ENCODE results near the gene LIN7C. TPM values are rescaled to one million over a fixed set of nuclear protein-coding genes. Genes with fewer than 3 reads are reported as not detected.

LIN7C gene
- total and polyA plus RNA-seq, 9 of the 15 experiments (the other 6 are each of a cell fraction or from before 2014, with no cell fraction given), result 10.8 to 52.7 (median 21.5) TPM

GRCh38 chr11:27496461-27496860, 10.1 kb downstream of the LIN7C start:
- ChIA-PET POLR2A (interaction anchor here (1.3 to 1.5 kb wide), 2 partner anchors 21 to 301 kb away, joined by 3 to 4 read pairs; no protein-coding TSS in a partner anchor), CTCF (ENCODE audit: low intra/inter-chr PET ratio) (interaction anchor here (2.0 kb wide), 1 partner anchor 312 kb away, joined by 11 read pairs; no protein-coding TSS in a partner anchor)

More at GRCh38 chr11:27496461-27496860, 10.1 kb downstream of the LIN7C start:
- ATAC-seq (no peak), DNase-seq (ENCODE audit: extremely low read depth in 1 of 4, low spot score in 3 of 4) (no peak), FAIRE-seq (no peak)
- no TSS peak for BruUV-seq (replicated peaks)
- Histone ChIP-seq H3K4me3 (no peak overlapping the region), H3K4me1 (replicated peaks in 1 of 2; ENCODE audit: control insufficient read depth in 2 of 2, insufficient read depth in 2 of 2, low read length in 2 of 2) (no peaks in the 10 kb centered on the region), H3K27ac (ENCODE audit: extremely low read depth, low read depth, low read length) (no peak overlapping the region), H3K27me3 (ENCODE audit: control insufficient read depth in 2 of 2, insufficient read depth in 2 of 2, low read length in 2 of 2) (no peaks in the 10 kb centered on the region), H3K79me2 (ENCODE audit: control insufficient read depth, insufficient read depth, low read length) (peaks cover 16% of the 10 kb centered on the region), H3K9me3 (replicated peaks; ENCODE audit: control insufficient read depth, insufficient read depth, low read depth, low read length) (no peaks in the 10 kb centered on the region), H3K9ac (ENCODE audit: insufficient read depth in 1 of 2, low read depth in 2 of 2, low read length in 2 of 2) (no peak overlapping the region), H3K9me1 (ENCODE audit: control insufficient read depth, insufficient read depth, low read length) (no peaks in the 10 kb centered on the region), H4K20me1 (replicated peaks; ENCODE audit: control insufficient read depth, insufficient read depth, low read length) (no peaks in the 10 kb centered on the region), H3K36me3 (ENCODE audit: control insufficient read depth, insufficient read depth, low read length) (peaks cover 87% of the 10 kb centered on the region), H2AFZ (ENCODE audit: low read depth, low read length) (no peak overlapping the region), H3K4me2 (ENCODE audit: insufficient read depth, low read length) (no peak overlapping the region)
- in situ Hi-C loops (cut with MboI), result loop anchor here (25.0 kb wide), 2 partner anchors 734 to 1209 kb away; no protein-coding TSS in a partner anchor
- WGBS (ENCODE audit: insufficient coverage, low coverage, missing lambda C conversion rate), result 100% methylated on average over 1 of the region's 1 CpG
- TF ChIP-seq SRSF3 (IDR thresholded peaks at IDR 0.05; ENCODE audit: insufficient read depth, low read length), result no peak
- no peak for TF ChIP-seq ZNF124 (CRISPR knock-in tag; IDR thresholded peaks at IDR 0.05)
- TF ChIP-seq MLLT1 (IDR thresholded peaks at IDR 0.05), result no peak
- TF ChIP-seq ZBTB17 (CRISPR knock-in tag; IDR thresholded peaks at IDR 0.05), result no peak
- no peak for TF ChIP-seq U2AF2 (optimal IDR thresholded peaks at IDR 0.05; ENCODE audit: low read depth, low read length)
- no peak for TF ChIP-seq GATA2 (CRISPR knock-in tag; IDR thresholded peaks at IDR 0.05)
- intact Hi-C loops (cut with micrococcal nuclease), result loop anchor here (5.0 kb wide), 1 partner anchor 844 kb away; no protein-coding TSS in a partner anchor
